Astrocyte (in vitro differentiated cells and primary cell): ENCODE results near the gene OAS3. TPM values are rescaled to one million over a fixed set of nuclear protein-coding genes. Genes with fewer than 3 reads are reported as not detected.

Source experiments
- DNase-seq: peaks from one replicate; pipeline ENCODE4 v3.0.0-alpha.2; 2010; ENCODE audit warnings: low read depth
- FAIRE-seq: peaks from 2 replicates; lab custom pipeline; 2011; peaks lifted over from hg19 to GRCh38; lab: Jason Lieb, UNC
- H2AFZ ChIP-seq: 2 replicates; pipeline ENCODE4 v1.6.0; 2012; ENCODE audit warnings: low read depth, low read length, inconsistent platforms
- H3K27ac ChIP-seq: 2 replicates; pipeline ENCODE4 v1.5.1; 2011; ENCODE audit warnings: low read depth, low read length, inconsistent platforms
- H3K27me3 ChIP-seq: 2 replicates; pipeline ENCODE4 v1.6.0; 2011; ENCODE audit warnings: low read length, inconsistent platforms; ENCODE audit not compliant: insufficient read depth
- H3K36me3 ChIP-seq: 2 replicates; pipeline ENCODE4 v1.5.1; 2011; ENCODE audit warnings: low read length, inconsistent platforms; ENCODE audit not compliant: insufficient read depth
- H3K4me1 ChIP-seq: 2 replicates; pipeline ENCODE4 v1.5.1; 2011; ENCODE audit warnings: low read length, inconsistent platforms; ENCODE audit not compliant: insufficient read depth
- H3K4me2 ChIP-seq: 2 replicates; pipeline ENCODE4 v1.6.0; 2012; ENCODE audit warnings: low read length, inconsistent platforms
- H3K4me3 ChIP-seq: 2 replicates; pipeline ENCODE4 v1.5.1; 2011; ENCODE audit warnings: low read depth, mild to moderate bottlenecking, low read length, inconsistent platforms; ENCODE audit not compliant: insufficient read depth
- H3K79me2 ChIP-seq: 2 replicates; pipeline ENCODE4 v1.6.0; 2012; ENCODE audit warnings: mild to moderate bottlenecking, low read length, inconsistent platforms; ENCODE audit not compliant: insufficient read depth
- H3K9ac ChIP-seq: 2 replicates; pipeline ENCODE4 v1.6.0; 2012; ENCODE audit warnings: mild to moderate bottlenecking, low read length, inconsistent platforms
- H3K9me3 ChIP-seq: 2 replicates; pipeline ENCODE4 v1.5.1; 2012; ENCODE audit warnings: low read depth, mild to moderate bottlenecking, low read length, inconsistent platforms; ENCODE audit not compliant: insufficient read depth
- H4K20me1 ChIP-seq: 2 replicates; pipeline ENCODE4 v1.6.0; 2012; ENCODE audit warnings: low read length, inconsistent platforms; ENCODE audit not compliant: insufficient read depth
- H3K27ac Mint-ChIP-seq: one replicate; pipeline ENCODE4 v1.8.0; 2021; ENCODE audit warnings: mild to moderate bottlenecking, mixed read lengths; ENCODE audit not compliant: unreplicated experiment
- H3K27me3 Mint-ChIP-seq: one replicate; pipeline ENCODE4 v1.8.0; 2021; ENCODE audit warnings: low read depth, mixed read lengths; ENCODE audit not compliant: unreplicated experiment
- H3K36me3 Mint-ChIP-seq: one replicate; pipeline ENCODE4 v1.8.0; 2021; ENCODE audit warnings: low read depth, mixed read lengths; ENCODE audit not compliant: unreplicated experiment
- H3K4me1 Mint-ChIP-seq: one replicate; pipeline ENCODE4 v1.8.0; 2021; ENCODE audit warnings: low read depth, mixed read lengths; ENCODE audit not compliant: unreplicated experiment
- H3K4me3 Mint-ChIP-seq: one replicate; pipeline ENCODE4 v1.8.0; 2021; ENCODE audit warnings: mild to moderate bottlenecking, moderate library complexity, mixed read lengths; ENCODE audit not compliant: unreplicated experiment
- H3K9me3 Mint-ChIP-seq: one replicate; pipeline ENCODE4 v1.8.0; 2021; ENCODE audit warnings: mild to moderate bottlenecking, mixed read lengths; ENCODE audit not compliant: unreplicated experiment
- CTCF ChIP-seq: IDR thresholded peaks from 2 replicates; pipeline ENCODE4 v1.5.1; 2011; ENCODE audit warnings: low read depth, mild to moderate bottlenecking, inconsistent platforms, low read length, moderate library complexity; ENCODE audit not compliant: insufficient read depth
- EZH2 ChIP-seq: IDR thresholded peaks from 2 replicates; pipeline ENCODE4 v1.6.1; 2012; ENCODE audit warnings: mild to moderate bottlenecking, low read length, inconsistent platforms; ENCODE audit not compliant: insufficient read depth
- total RNA-seq: library from RNA; stranded (reverse); gene quantifications from 2 replicates; pipeline ENCODE4 v1.2.1, GENCODE V29; 2021

The OAS3 gene
- total RNA-seq, 1 donor from 2014 or later: 33.8 TPM

GRCh38 chr12:113014565-113014964 is 76.3 kb downstream of the OAS3 start:
- no peak for TF ChIP-seq EZH2
- no peak for TF ChIP-seq CTCF
- Mint-ChIP-seq H3K36me3 (peaks cover 28% of the 10 kb centered on the region), H3K4me3 (no peak overlapping the region), H3K9me3 (peaks cover 5% of the 10 kb centered on the region), H3K27me3 (peaks cover 12% of the 10 kb centered on the region), H3K4me1 (peaks cover 4% of the 10 kb centered on the region), H3K27ac (no peak overlapping the region)
- Histone ChIP-seq H3K9me3 (peaks cover 5% of the 10 kb centered on the region), H3K79me2 (no peaks in the 10 kb centered on the region), H2AFZ (no peak overlapping the region), H3K4me2 (no peak overlapping the region), H3K27ac (no peak overlapping the region), H3K4me1 (peaks cover 8% of the 10 kb centered on the region), H3K27me3 (no peaks in the 10 kb centered on the region), H3K9ac (no peak overlapping the region), H3K36me3 (no peaks in the 10 kb centered on the region), H3K4me3 (no peak overlapping the region), H4K20me1 (no peaks in the 10 kb centered on the region)
- no peak for FAIRE-seq
- DNase-seq: no peak

GRCh38 chr12:113016796-113017195 is 78.5 kb downstream of the OAS3 start:
- TF ChIP-seq CTCF (no peak), EZH2 (no peak)
- Histone ChIP-seq H4K20me1 (no peaks in the 10 kb centered on the region), H3K4me3 (no peak overlapping the region), H3K4me1 (peaks cover 8% of the 10 kb centered on the region), H3K36me3 (no peaks in the 10 kb centered on the region), H3K79me2 (no peaks in the 10 kb centered on the region), H3K9ac (no peak overlapping the region), H2AFZ (no peak overlapping the region), H3K27me3 (no peaks in the 10 kb centered on the region), H3K9me3 (no peaks in the 10 kb centered on the region), H3K4me2 (no peak overlapping the region), H3K27ac (no peak overlapping the region)
- no peak for DNase-seq
- Mint-ChIP-seq H3K27me3 (peaks cover 11% of the 10 kb centered on the region), H3K4me3 (no peak overlapping the region), H3K9me3 (no peaks in the 10 kb centered on the region), H3K4me1 (peaks cover 4% of the 10 kb centered on the region), H3K27ac (no peak overlapping the region), H3K36me3 (peaks cover 9% of the 10 kb centered on the region)
- no peak for FAIRE-seq

- Histone ChIP-seq H3K4me3 (no peak overlapping the region), H3K9ac (no peak overlapping the region), H3K4me2 (peak overlapping the region; percentile 84), H4K20me1 (no peaks in the 10 kb centered on the region), H3K4me1 (peaks cover 8% of the 10 kb centered on the region), H3K27ac (peak overlapping the region; percentile 26), H3K9me3 (no peaks in the 10 kb centered on the region), H3K27me3 (no peaks in the 10 kb centered on the region), H3K79me2 (no peaks in the 10 kb centered on the region), H3K36me3 (no peaks in the 10 kb centered on the region), H2AFZ (peak overlapping the region; percentile 47)
- Mint-ChIP-seq H3K27me3 (peaks cover 26% of the 10 kb centered on the region), H3K4me3 (no peak overlapping the region), H3K36me3 (no peaks in the 10 kb centered on the region), H3K9me3 (peaks cover 8% of the 10 kb centered on the region), H3K27ac (no peak overlapping the region), H3K4me1 (peaks cover 4% of the 10 kb centered on the region)
- TF ChIP-seq EZH2: no peak
- TF ChIP-seq CTCF: no peak
- peak; percentile 10 for DNase-seq
- no peak for FAIRE-seq
Measured at GRCh38 chr12:113019025-113019424, 80.8 kb downstream of the OAS3 start.
